H9 (cell line): ENCODE measurements around the gene DLG2. TPM values are rescaled to one million over a fixed set of nuclear protein-coding genes. Genes with fewer than 3 reads are reported as not detected.

ENCODE experiments used
- DNase-seq: peaks from one replicate; pipeline ENCODE4 v3.0.0-alpha.2; 2017
- H2AFZ ChIP-seq: one replicate; pipeline ENCODE4 v1.6.1; 2013; ENCODE audit warnings: mild to moderate bottlenecking, low read length, control low read depth, moderate library complexity
- H2AK5ac ChIP-seq: 2 replicates; pipeline ENCODE4 v1.6.1; 2013; ENCODE audit warnings: low read length, control low read depth, mixed read lengths; ENCODE audit not compliant: insufficient read length
- H2BK120ac ChIP-seq: one replicate; pipeline ENCODE4 v1.6.1; 2013; ENCODE audit warnings: low read depth, mild to moderate bottlenecking, low read length, control low read depth, inconsistent platforms; ENCODE audit not compliant: poor library complexity, severe bottlenecking
- H2BK12ac ChIP-seq: 2 replicates; pipeline ENCODE4 v1.6.1; 2013; ENCODE audit warnings: low read length, control low read depth, mixed read lengths, low read depth; ENCODE audit not compliant: insufficient read length
- H2BK15ac ChIP-seq: 2 replicates; pipeline ENCODE4 v1.6.1; 2013; ENCODE audit warnings: low read depth, low read length, control low read depth
- H2BK20ac ChIP-seq: one replicate; pipeline ENCODE4 v1.6.1; 2013; ENCODE audit warnings: low read depth, mild to moderate bottlenecking, low read length, control low read depth, inconsistent platforms; ENCODE audit not compliant: poor library complexity, severe bottlenecking
- H2BK5ac ChIP-seq: 2 replicates; pipeline ENCODE4 v1.6.1; 2013; ENCODE audit warnings: low read length, control low read depth, mixed read lengths; ENCODE audit not compliant: insufficient read length
- H3K14ac ChIP-seq: 2 replicates; pipeline ENCODE4 v1.6.1; 2013; ENCODE audit warnings: low read length, control low read depth; ENCODE audit not compliant: insufficient read depth
- H3K18ac ChIP-seq: 2 replicates; pipeline ENCODE4 v1.6.1; 2013; ENCODE audit warnings: low read depth, mild to moderate bottlenecking, mixed read lengths, low read length, control low read depth; ENCODE audit not compliant: insufficient read length
- H3K23ac ChIP-seq: 2 replicates; pipeline ENCODE4 v1.6.1; 2013; ENCODE audit warnings: low read length, control low read depth, mixed read lengths, low read depth; ENCODE audit not compliant: insufficient read length
- H3K23me2 ChIP-seq: 2 replicates; pipeline ENCODE4 v1.6.1; 2013; ENCODE audit warnings: low read depth, mild to moderate bottlenecking, mixed read lengths, low read length, control low read depth; ENCODE audit not compliant: insufficient read length, poor library complexity, severe bottlenecking
- H3K27ac ChIP-seq: 2 replicates; pipeline ENCODE4 v1.5.1; 2013; ENCODE audit warnings: low read length, control low read depth, mixed read lengths, low read depth; ENCODE audit not compliant: insufficient read length
- H3K27me3 ChIP-seq: 2 replicates; pipeline ENCODE4 v1.6.1; 2013; ENCODE audit warnings: low read length, control low read depth, inconsistent platforms; ENCODE audit not compliant: insufficient read depth
- H3K4ac ChIP-seq: 2 replicates; pipeline ENCODE4 v1.6.1; 2013; ENCODE audit warnings: low read depth, mild to moderate bottlenecking, control low read depth, inconsistent platforms, low read length, moderate library complexity
- H3K4me1 ChIP-seq: 2 replicates; pipeline ENCODE4 v1.6.1; 2013; ENCODE audit warnings: low read length, control low read depth, inconsistent platforms; ENCODE audit not compliant: insufficient read depth
- H3K4me2 ChIP-seq: 2 replicates; pipeline ENCODE4 v1.6.1; 2013; ENCODE audit warnings: low read length, control low read depth, mixed read lengths; ENCODE audit not compliant: insufficient read length, insufficient read depth
- H3K56ac ChIP-seq: 2 replicates; pipeline ENCODE4 v1.6.1; 2013; ENCODE audit warnings: low read depth, mild to moderate bottlenecking, mixed read lengths, low read length, control low read depth; ENCODE audit not compliant: insufficient read length
- H3K79me1 ChIP-seq: 2 replicates; pipeline ENCODE4 v1.6.1; 2013; ENCODE audit warnings: low read depth, mild to moderate bottlenecking, moderate library complexity, low read length, control low read depth, inconsistent platforms; ENCODE audit not compliant: insufficient read depth, poor library complexity, severe bottlenecking
- H3K79me2 ChIP-seq: 2 replicates; pipeline ENCODE4 v1.6.1; 2013; ENCODE audit warnings: low read length, control low read depth, inconsistent platforms; ENCODE audit not compliant: insufficient read depth
- H3K9ac ChIP-seq: 2 replicates; pipeline ENCODE4 v1.6.1; 2013; ENCODE audit warnings: low read length, control low read depth, mixed read lengths; ENCODE audit not compliant: insufficient read length; ENCODE audit errors: extremely low read depth
- H3K9me3 ChIP-seq: one replicate; pipeline ENCODE4 v1.6.1; 2013; ENCODE audit warnings: low read depth, low read length, inconsistent platforms; ENCODE audit not compliant: control insufficient read depth
- H3T11ph ChIP-seq: one replicate; pipeline ENCODE4 v1.6.1; 2013; ENCODE audit warnings: mild to moderate bottlenecking, low read length, control low read depth, inconsistent platforms
- H4K20me1 ChIP-seq: one replicate; pipeline ENCODE4 v1.6.1; 2013; ENCODE audit not compliant: control insufficient read depth, insufficient read length, insufficient read depth
- H4K5ac ChIP-seq: 2 replicates; pipeline ENCODE4 v1.6.1; 2013; ENCODE audit warnings: low read depth, mild to moderate bottlenecking, mixed read lengths, low read length, control low read depth; ENCODE audit not compliant: insufficient read length
- H4K8ac ChIP-seq: replicated peaks from 2 replicates; pipeline ENCODE4 v1.6.1; 2013; ENCODE audit warnings: low read length, control low read depth, mixed read lengths, low read depth; ENCODE audit not compliant: insufficient read length
- H4K91ac ChIP-seq: 2 replicates; pipeline ENCODE4 v1.6.1; 2013; ENCODE audit warnings: low read depth, mild to moderate bottlenecking, moderate library complexity, mixed read lengths, low read length, control low read depth; ENCODE audit not compliant: insufficient read length
- H3K27ac Mint-ChIP-seq, 3 experiments: 2 replicates in 2 of 3; 3 replicates in 1 of 3; pipeline ENCODE4 v1.8.0; 2020 to 2021; ENCODE audit warnings: mixed read lengths in 3 of 3, mild to moderate bottlenecking in 1 of 3, moderate library complexity in 1 of 3
- H3K27me3 Mint-ChIP-seq: 2 replicates; pipeline ENCODE4 v1.8.0; 2021; ENCODE audit warnings: low read depth, mild to moderate bottlenecking, moderate library complexity, mixed read lengths
- H3K36me3 Mint-ChIP-seq, 3 experiments: 2 replicates in 2 of 3; 3 replicates in 1 of 3; pipeline ENCODE4 v1.8.0; 2020 to 2021; ENCODE audit warnings: low read depth in 3 of 3, mixed read lengths in 3 of 3; ENCODE audit not compliant: insufficient read depth in 1 of 3
- H3K4me1 Mint-ChIP-seq, 2 experiments: 2 replicates each; pipeline ENCODE4 v1.8.0; 2020; ENCODE audit warnings: mixed read lengths in 2 of 2
- H3K4me3 Mint-ChIP-seq, 2 experiments: 2 replicates in 1 of 2; 3 replicates in 1 of 2; pipeline ENCODE4 v1.8.0; 2020 to 2021; ENCODE audit warnings: mild to moderate bottlenecking in 2 of 2, mixed read lengths in 2 of 2, moderate library complexity in 1 of 2
- H3K9me3 Mint-ChIP-seq, 2 experiments: 2 replicates in 1 of 2; 3 replicates in 1 of 2; pipeline ENCODE4 v1.8.0; 2020; ENCODE audit warnings: mild to moderate bottlenecking in 2 of 2, mixed read lengths in 2 of 2, moderate library complexity in 1 of 2
- WGBS: extraction: QIAGEN DNeasy Blood & Tissue Kit; methylation state at CpG from one replicate; pipeline ENCODE4 v1.1.7; 2013; ENCODE audit warnings: missing lambda C conversion rate, low lambda C conversion rate, mixed read lengths; ENCODE audit not compliant: insufficient read length; ENCODE audit errors: extremely low coverage; 5-methylcytosine and 5-hydroxymethylcytosine counted together
- total RNA-seq: library from RNA; stranded (reverse); gene quantifications from 2 replicates; pipeline ENCODE4 v1.2.1, GENCODE V29; 2021
- TF ChIP-seq, protein P1 (sequence below): fragments of 200-600 bp; sonication (generic); conservative IDR thresholded peaks from 3 replicates; pipeline ENCODE4 v1.8.0; 2021; ENCODE audit warnings: antibody characterized with exemption, mild to moderate bottlenecking

Gene DLG2
- total RNA-seq, 1 experiment from 2014 or later, result 8.0 TPM

- WGBS, result no CpG with 5 or more reads among the region's 3 CpGs
Measured at GRCh38 chr11:83862033-83862432, 1765.1 kb downstream of the DLG2 start.

More at GRCh38 chr11:83862033-83862432, 1765.1 kb downstream of the DLG2 start:
- no peak for DNase-seq
- Mint-ChIP-seq H3K4me1 (no peaks in the 10 kb centered on the region), H3K36me3 (peaks cover 7 to 16% (median 10%) of the 10 kb centered on the region in 3 experiments; a peak in 5 of 7 replicates), H3K4me3 (no peak overlapping the region), H3K27me3 (no peaks in the 10 kb centered on the region), H3K9me3 (peaks cover 14 to 20% of the 10 kb centered on the region in 2 experiments; a peak in 4 of 5 replicates), H3K27ac (no peak overlapping the region)
- H3K27ac ChIP-seq, result no peak overlapping the region
- H3K9ac ChIP-seq, result no peak overlapping the region
- no peaks in the 10 kb centered on the region for H3K27me3 ChIP-seq
- TF ChIP-seq, protein P1, sequence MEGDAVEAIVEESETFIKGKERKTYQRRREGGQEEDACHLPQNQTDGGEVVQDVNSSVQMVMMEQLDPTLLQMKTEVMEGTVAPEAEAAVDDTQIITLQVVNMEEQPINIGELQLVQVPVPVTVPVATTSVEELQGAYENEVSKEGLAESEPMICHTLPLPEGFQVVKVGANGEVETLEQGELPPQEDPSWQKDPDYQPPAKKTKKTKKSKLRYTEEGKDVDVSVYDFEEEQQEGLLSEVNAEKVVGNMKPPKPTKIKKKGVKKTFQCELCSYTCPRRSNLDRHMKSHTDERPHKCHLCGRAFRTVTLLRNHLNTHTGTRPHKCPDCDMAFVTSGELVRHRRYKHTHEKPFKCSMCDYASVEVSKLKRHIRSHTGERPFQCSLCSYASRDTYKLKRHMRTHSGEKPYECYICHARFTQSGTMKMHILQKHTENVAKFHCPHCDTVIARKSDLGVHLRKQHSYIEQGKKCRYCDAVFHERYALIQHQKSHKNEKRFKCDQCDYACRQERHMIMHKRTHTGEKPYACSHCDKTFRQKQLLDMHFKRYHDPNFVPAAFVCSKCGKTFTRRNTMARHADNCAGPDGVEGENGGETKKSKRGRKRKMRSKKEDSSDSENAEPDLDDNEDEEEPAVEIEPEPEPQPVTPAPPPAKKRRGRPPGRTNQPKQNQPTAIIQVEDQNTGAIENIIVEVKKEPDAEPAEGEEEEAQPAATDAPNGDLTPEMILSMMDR, result no peak
- H2AK5ac ChIP-seq, result no peak overlapping the region
- H2BK120ac ChIP-seq, result no peak overlapping the region
- no peak overlapping the region for H2BK12ac ChIP-seq
- H3K56ac ChIP-seq, result no peak overlapping the region
- H3K4me2 ChIP-seq, result no peak overlapping the region
- no peak overlapping the region for H3K4ac ChIP-seq
- H3K4me1 ChIP-seq, result no peaks in the 10 kb centered on the region
- no peaks in the 10 kb centered on the region for H4K20me1 ChIP-seq
- no peaks in the 10 kb centered on the region for H3K79me1 ChIP-seq
- H2AFZ ChIP-seq, result no peak overlapping the region
- H3K9me3 ChIP-seq, result no peaks in the 10 kb centered on the region
- no peak overlapping the region for H2BK15ac ChIP-seq
- no peak overlapping the region for H4K8ac ChIP-seq
- no peak overlapping the region for H3K14ac ChIP-seq
- H3K79me2 ChIP-seq, result no peaks in the 10 kb centered on the region
- no peak overlapping the region for H3T11ph ChIP-seq
- H2BK20ac ChIP-seq, result no peak overlapping the region
- H2BK5ac ChIP-seq, result no peak overlapping the region
- no peak overlapping the region for H4K5ac ChIP-seq
- no peaks in the 10 kb centered on the region for H3K23me2 ChIP-seq
- H3K23ac ChIP-seq, result no peak overlapping the region
- no peak overlapping the region for H4K91ac ChIP-seq
- no peak overlapping the region for H3K18ac ChIP-seq
